Central memory CD4-positive, alpha-beta T cell (primary cell): ENCODE data around the gene RAD51B.

Experiments used
- DNase-seq: peaks from one replicate; pipeline ENCODE4 v3.0.0; 2022

RAD51B gene

GRCh38 chr14:68370057-68370360 is 550.4 kb downstream of the RAD51B start:
- DNase-seq, result no peak

- DNase-seq, result no peak
Observed at GRCh38 chr14:68372368-68372767, 552.8 kb downstream of the RAD51B start.

GRCh38 chr14:68373124-68373646 is 553.6 kb downstream of the RAD51B start:
- DNase-seq, result no peak

- no peak for DNase-seq
Observed at GRCh38 chr14:68373847-68374444, 554.4 kb downstream of the RAD51B start.

- DNase-seq, result no peak
Observed at GRCh38 chr14:68374682-68375081, 555.1 kb downstream of the RAD51B start.

GRCh38 chr14:68375376-68375775 is 555.8 kb downstream of the RAD51B start:
- DNase-seq, result no peak

GRCh38 chr14:68376067-68376779 is 556.6 kb downstream of the RAD51B start:
- no peak for DNase-seq

GRCh38 chr14:68377006-68377405 is 557.4 kb downstream of the RAD51B start:
- no peak for DNase-seq

- no peak for DNase-seq
Observed at GRCh38 chr14:68377459-68377858, 557.9 kb downstream of the RAD51B start.

- peak; percentile 30 for DNase-seq
Observed at GRCh38 chr14:68379510-68380328, 560.1 kb downstream of the RAD51B start.

- DNase-seq, result no peak
Observed at GRCh38 chr14:68380329-68380741, 560.8 kb downstream of the RAD51B start.

GRCh38 chr14:68384335-68384734 is 564.8 kb downstream of the RAD51B start:
- DNase-seq, result no peak

GRCh38 chr14:68384881-68385280 is 565.3 kb downstream of the RAD51B start:
- no peak for DNase-seq

- DNase-seq, result no peak
Observed at GRCh38 chr14:68386446-68386845, 566.9 kb downstream of the RAD51B start.

GRCh38 chr14:68386950-68387779 is 567.6 kb downstream of the RAD51B start:
- no peak for DNase-seq

- DNase-seq, result no peak
Observed at GRCh38 chr14:68389943-68390342, 570.4 kb downstream of the RAD51B start.

GRCh38 chr14:68390741-68391140 is 571.2 kb downstream of the RAD51B start:
- no peak for DNase-seq

GRCh38 chr14:68391311-68392014 is 571.9 kb downstream of the RAD51B start:
- DNase-seq, result no peak

- DNase-seq, result no peak
Observed at GRCh38 chr14:68392393-68393141, 573.0 kb downstream of the RAD51B start.

GRCh38 chr14:68393259-68393658 is 573.7 kb downstream of the RAD51B start:
- DNase-seq, result no peak

GRCh38 chr14:68394118-68394763 is 574.7 kb downstream of the RAD51B start:
- DNase-seq, result no peak
